SIG-M5 treated with dmso at 0.1 percent for 504 hours (cell line): Measurements from ENCODE around the gene FCHSD2.
"Not testable (repeated sequence)": the region's sequence is repeated elsewhere in the genome, so short reads cannot be mapped to it uniquely, and the experiment has no call there.

Experiments used
- DNase-seq: peaks from one replicate; lab custom pipeline; 2025; ENCODE audit not compliant: unreplicated experiment; lab: John Stamatoyannopoulos, UW

FCHSD2 gene

DNA sequence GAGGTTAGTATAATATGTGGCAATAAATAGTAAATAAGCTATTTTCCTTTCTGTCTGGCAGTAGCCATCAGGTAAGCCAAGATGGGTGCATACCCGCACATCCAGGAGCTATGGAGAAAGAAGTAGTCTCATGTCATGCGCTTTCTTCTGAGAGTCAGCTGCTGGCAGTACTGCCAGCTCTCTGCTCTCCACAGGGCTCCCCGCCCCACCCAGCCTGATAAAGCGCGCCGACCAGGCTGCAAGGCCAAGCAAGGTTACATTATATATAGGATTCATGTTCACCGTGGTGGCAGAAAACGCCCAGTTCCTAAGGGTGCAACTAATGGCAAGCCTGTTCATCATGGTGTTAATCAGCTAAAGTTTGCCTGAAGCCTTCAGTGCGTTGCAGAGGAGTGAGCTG is 201.7 kb downstream of the FCHSD2 start:
- DNase-seq = no peak

DNA sequence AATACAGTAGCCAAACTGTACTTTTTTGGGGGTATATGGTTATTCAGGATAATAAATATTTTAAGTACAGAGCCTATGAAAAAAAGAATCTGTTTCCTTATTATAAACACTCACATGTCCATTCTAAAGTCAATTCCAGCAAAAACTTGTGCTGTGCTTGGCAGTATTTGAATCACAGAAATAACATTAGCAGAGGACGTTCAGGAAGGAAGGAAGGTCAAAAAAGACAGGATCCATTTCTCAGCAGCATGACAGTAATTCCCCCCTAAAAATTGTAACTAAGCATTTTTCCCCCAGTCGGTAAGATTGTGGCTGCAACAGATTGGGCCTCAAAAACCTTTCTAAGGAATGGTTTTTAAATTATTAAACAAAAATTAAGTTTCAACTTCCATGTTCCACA is 203.1 kb downstream of the FCHSD2 start:
- no peak for DNase-seq

DNA sequence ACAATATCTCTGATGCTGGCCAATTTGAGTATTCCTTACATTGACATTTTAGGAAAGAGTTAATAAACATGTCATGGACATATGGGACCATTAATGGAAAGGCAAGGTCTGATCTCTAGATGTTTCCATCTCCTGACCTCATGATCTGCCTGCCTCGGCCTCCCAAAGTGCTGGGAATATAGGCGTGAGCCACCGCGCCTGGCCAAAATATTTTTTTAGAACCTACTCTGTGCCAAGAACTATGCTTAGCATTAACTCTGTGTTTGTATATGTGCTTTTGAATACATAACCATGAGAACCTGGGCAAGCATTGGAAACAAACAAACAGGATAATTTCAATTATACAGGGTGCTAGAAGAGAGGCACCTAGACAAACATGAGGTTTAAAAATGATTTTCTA is 204.7 kb downstream of the FCHSD2 start:
- no peak for DNase-seq

DNA sequence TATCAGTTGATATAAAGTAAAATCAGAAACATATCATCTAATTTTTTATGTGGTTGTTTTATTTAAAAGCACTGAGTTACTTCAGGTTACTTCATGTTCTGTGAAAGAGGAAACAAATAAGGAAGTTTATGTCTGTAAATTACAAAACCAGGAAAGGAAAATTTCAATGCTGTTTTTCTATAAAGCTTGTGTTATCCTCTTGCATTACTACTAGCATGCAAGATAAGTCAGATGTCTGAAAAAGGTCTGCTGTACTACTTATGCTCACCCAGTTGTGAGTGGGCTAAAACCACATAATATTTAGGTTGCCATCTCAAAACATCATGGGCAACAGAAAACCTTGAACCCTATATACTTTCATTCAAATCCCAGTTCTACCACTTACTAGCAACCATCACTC is 206.4 kb downstream of the FCHSD2 start:
- DNase-seq = peak; percentile 3

DNA sequence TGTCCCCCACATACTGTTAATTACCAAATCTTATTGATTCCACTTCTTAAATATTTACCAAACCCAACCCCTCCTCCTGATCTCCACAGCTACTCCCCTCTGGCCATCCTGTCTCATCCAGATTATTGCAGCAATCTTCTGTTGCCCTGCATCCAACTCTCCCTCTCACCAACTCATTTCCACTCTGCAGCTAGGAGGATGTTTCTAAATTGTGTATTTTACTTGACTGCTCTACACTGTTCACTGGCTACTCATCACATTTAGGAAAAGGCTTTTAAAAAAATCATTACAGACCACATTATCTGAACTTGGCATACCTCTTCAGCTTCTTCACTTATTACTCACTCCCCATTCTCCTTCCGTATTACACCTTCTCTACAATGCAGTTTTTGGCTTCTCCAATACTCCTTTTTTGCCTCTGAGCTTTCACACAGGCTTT is 210.0 kb downstream of the FCHSD2 start:
- DNase-seq = no peak

DNA sequence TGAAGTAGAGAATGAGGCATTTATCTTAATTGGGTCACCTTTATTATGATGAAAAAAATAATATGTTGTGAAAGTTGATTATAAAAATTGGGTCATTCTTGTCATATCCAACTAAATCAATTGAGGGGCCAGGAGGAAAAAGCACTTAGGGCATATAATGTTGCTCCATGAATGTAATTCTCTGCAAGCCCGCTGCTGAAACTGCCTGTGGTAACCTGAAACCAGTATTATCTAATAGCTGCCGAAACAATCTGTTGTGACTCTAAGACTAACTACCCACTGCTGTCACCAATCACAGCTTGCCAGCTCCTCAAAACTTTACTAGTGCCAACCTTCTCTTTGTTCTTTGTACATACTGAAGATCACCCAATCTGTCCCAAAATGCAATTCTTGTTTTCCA is 212.1 kb downstream of the FCHSD2 start:
- DNase-seq = no peak

DNA sequence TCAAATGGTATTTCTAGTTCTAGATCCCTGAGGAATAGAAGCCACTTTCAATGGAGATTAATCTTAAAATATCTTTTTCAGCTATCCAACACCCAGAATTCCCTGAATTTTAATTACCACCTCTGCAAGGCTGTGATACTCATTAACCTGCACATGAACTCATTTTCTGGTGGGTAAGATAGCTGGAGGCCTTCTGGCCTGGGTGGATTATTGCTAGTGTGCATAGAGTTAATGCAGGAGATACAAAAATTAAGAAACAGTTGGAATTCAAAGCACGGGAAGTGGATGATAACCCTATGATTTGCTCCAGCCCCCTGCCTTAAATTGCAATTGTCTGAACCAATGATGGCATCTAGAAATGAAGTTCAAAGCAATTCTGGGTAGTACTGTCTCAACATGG is 212.9 kb downstream of the FCHSD2 start:
- DNase-seq = no peak

DNA sequence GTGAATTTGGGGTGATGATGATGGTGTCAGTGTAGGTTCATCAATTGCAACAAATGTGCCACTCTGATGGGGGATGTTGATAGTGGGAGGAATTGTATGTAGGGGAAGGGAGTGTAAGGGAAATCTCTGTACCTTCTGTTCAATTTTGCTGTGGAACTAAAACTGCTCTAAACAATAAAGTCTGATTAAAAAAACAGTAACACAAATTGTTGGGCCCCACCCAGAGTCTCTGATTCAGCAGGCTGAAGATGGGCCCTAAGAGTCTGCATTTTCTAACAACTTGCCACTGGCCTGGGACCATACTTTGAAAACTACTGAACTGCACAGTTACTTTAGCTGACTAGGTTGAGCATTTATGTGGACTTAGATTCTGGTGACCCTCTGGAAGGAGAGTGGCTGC is 214.7 kb downstream of the FCHSD2 start:
- DNase-seq = no peak

DNA sequence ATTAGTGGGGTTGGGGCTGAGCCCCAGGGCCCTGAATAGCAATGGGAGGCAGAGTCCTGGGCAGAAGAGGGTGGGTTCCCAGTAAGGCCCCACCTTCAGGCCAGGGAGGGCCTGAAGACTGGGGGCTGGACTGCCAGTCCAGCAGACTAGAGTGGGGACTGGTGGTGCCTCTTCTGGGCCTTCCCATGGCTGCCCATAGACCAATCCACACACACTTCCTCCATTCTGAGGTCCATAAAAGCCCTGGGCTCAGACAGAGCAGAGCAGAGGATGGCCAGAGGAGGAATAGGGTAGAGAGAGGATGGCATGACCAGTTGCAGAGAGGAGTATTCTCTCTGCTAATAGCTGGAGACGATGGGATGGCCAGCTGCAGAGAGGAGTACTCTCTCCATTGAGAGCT is 216.0 kb downstream of the FCHSD2 start:
- no peak for DNase-seq

DNA sequence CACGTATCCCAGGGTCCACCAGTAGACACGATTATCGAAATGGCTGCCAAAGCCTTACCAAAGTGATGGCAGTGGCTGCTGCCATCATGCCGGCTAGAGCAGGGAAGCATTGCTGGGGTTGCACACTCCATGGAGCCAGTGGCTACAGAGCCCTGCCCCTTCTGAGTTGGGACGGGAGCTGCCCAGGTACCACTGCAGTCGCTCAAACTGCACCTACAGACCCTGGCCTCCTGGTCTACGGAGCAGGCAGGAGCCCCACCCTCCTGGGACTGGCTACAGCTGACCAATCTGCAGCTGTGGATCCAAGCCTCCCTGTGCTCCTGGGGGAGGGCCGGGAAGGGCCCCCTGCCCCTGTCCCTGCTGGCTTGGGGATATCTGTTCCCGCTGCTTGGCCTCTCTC is 216.5 kb downstream of the FCHSD2 start:
- no peak for DNase-seq

DNA sequence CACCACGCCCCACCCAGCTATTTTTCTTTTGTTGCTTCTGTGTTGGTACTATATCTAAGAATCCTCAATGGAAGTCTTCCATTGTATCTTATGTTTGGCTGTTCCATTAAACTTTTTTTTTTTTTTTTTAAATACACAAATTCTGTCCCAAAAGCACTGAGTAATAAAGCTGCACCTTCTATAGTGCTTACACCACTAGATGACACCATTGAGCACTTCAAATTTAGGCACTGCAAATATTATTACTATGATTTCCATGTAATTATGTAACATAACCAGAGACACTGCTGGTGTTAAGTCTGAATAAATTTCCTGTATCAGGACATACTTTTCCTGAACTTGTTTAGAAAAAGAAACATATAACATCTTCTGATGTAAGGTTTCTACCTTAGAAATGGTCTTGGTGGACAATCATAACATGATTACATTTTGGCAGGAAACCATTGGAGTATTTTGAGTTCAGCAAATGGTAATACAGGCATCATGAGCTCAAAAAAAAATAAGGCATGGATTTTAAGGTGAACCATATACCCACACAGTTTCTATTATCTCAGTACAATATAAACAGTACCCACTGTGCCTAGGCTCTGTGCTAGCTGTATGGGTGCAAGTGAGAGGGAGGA is 217.4 kb downstream of the FCHSD2 start:
- DNase-seq = peak; percentile 43

DNA sequence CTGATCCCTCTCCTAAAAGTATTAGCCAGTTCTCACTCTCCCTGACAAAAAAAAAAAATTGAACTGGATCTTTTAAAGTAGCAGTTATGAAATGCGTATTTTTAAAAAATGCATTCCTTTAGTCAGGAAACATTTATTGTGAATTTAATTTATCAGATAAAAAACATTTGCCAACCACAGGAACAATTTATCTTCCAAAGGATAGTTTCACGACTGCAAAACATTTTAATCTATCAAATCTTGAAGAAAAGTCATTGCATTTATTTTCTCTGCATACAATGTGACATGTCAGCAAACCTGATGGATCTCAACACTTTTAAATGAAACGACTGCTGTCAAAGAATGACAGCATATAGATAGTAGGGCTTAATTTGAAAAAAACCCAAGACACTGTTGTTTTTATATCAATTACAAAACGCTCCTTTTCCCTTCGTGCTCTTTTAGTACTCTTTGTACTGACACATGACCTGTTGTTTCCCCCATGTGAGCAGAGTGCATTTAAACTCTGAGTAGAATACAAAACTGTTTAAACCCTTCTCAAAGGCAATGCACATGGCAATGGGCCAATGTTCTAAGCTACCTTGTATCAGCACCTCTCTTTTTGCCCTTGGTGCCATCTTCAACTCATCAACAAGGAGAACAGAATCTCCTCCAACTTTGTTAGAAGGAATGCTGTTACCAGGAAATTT is 220.9 kb downstream of the FCHSD2 start:
- DNase-seq = no peak

DNA sequence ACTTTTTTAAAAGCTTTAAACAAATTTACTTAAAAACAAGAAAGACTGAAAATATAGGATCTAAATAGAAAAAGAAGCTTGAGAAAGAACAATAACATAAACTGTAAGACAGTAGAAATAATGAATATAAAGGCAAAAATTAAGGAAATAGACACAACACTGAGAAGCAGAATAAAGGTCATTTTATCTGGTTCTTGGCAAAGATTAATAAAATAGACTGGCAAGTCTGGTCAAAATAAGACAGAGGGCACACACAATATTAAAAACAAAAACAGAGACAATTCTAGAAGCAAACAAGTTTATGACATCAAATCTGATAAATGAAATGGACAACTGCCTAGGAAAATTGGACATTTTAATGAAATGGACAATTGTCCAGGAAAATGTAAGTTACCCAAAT is 222.1 kb downstream of the FCHSD2 start:
- DNase-seq = no peak

DNA sequence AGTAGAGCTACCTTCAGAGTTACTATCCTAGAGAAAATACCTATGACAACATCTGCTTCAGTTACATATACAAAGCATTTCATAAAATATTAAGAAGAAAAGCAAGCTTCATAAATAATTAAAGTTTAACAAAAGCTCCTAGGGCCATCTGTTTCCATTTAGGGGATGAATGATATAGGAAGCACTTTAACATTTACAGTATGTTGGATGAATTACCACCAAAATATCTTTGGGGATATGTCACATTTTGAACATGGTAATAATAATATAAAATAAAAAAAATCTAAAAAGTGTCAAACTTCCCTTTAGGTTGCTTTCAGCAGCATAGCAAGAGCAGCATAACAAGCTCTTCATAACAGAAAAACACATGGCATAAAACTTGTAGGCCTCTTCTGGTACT is 223.3 kb downstream of the FCHSD2 start:
- DNase-seq = no peak

DNA sequence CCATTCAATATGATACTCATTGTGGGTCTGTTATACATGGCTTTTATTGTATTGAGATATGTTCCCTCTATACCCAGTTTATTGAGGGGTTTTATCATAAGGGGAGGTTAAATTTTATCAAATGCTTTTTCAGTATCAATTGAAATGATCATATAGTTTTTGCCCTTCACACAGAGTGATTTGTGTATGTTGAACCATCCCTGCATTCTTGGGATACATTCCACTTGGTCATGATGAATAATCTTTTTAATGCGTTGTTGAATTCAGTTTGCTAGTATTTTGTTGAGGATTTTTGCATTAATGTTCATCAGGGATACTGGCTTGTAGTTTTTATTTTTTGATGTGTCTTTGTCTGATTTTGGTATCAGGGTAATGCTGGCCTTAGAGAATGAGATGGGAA is 229.9 kb downstream of the FCHSD2 start:
- DNase-seq = no peak

DNA sequence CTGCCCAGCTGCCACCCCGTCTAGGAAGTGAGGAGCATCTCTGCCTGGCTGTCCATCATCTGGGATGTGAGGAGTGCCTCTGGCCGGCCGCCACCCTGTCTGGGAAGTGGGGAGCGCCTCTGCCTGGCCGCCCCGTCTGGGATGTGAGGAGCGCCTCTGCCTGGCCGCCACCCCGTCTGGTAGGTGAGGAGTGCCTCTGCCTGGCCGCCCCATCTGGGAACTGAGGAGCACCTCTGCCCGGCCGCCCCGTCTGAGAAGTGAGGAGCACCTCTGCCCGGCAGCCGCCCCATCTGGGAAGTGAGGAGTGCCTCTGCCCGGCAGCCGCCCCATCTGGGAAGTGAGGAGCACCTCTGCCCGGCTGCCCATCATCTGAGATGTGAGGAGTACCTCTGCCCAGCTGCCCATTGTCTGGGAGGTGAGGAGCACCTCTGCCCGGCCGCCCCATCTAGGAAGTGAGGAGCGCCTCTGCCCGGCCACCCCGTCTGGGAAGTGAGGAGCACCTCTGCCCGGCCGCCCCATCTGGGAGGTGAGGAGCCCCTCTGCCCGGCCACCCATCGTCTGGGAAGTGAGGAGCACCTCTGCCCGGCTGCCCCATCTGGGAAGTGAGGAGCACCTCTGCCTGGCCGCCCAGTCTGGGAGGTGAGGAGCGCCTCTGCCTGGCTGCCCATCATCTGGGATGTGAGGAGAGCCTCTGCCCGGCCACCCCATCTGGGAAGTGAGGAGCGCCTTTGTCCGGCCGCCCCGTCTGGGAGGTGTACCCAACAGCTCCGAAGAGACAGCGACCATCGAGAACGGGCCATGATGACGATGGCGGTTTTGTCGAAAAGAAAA is 232.3 kb downstream of the FCHSD2 start:
- not testable (repeated sequence) for DNase-seq

DNA sequence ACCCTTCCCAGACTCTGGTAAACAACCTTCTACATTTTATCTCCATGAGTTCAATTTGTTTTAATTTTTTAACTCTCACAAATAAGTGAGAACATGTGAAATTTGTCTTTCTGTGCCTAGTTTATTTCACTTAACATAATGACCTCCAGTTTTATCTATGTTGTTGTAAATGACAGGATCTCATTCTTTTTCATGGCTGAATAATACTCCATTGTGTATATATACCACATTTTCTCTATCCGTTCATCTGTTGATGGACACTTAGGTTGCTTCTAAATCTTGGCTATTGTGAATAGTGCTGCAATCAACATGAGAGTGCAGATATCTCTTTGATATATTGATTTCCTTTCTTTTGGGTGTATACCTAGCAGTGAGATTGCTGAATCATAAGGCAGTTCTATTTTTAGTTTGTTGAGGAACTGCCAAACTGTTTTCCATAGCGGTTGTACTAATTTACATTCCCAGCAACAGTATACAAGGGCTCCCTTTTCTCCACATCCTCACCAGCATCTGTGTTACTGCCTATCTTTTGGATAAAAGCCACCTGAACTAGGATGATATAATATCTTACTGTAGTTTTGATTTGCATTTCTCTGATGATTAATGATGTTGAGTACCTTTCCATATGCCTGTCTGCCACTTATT is 234.0 kb downstream of the FCHSD2 start:
- no peak for DNase-seq

DNA sequence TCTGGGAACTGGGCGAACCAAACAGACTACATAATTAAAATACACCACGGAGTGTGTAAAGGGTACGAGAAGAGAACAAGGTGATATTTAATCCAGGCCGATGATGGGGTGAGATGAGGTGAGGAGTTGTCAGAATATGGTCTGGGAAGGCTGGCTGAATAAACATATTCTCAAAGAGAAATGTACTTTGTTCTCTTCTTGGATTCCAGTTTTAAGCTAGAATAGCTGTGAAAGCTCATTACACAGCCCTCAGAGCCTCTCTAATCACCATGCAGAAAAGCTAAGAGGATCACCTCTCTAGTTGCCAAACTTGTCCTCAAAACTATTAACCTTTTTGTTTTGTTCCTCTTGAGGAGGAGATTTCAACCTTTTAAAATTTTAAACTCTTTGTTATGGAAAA is 238.1 kb downstream of the FCHSD2 start:
- DNase-seq = no peak

DNA sequence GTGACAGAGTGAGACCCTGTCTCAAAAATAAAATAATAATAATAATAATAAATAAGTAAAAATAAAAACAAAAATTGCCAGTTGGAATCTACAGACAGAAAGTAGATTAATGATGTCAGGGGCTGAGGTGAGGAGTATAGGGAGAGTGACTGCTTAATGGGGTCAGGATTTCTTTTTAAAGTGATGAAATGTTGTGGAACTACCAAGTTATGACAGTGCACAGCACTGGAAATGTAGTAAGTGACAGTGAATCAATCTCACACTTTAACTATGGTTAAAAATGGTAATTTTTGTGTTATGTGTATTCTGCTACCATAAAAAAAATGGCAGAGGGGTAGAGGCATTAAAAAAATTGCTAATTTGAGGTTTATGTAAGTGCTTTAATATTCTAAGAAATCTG is 240.7 kb downstream of the FCHSD2 start:
- no peak for DNase-seq

DNA sequence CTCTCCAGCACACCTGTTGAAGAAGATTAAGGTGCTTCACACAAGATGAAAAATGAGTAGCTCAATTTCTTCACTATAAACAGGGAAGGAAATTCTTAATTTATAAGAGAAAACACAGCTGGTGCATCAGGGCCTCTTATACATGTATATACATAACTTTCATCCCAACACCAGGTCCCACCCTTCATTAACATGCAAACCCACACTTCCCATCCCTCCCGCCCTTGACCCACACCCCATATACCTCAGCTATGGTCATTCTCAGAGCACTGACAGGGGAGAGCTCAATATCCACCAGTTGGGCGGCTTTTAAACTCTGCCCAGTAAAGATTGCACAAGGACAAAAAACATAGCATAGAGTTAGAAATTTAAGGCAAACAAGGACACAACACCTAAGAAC is 242.1 kb downstream of the FCHSD2 start:
- no peak for DNase-seq

DNA sequence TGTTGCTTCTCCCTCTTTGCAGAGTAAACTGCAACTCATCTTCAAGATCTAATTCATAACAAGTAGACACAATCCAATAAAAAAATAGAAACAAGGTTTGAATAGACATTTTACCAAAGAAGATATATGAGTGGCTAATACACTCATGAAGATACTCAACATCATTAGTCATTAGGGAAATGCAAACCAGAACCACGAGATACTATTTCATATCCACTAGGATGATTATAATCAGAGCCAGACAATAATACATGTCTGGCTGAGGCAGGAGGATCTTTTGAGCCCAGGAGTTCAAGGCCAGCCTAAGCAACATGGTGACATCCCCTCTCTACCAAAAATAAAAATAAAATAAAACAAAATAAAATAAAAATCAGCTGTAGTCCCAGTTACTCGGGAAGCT is 242.9 kb downstream of the FCHSD2 start:
- DNase-seq = no peak

DNA sequence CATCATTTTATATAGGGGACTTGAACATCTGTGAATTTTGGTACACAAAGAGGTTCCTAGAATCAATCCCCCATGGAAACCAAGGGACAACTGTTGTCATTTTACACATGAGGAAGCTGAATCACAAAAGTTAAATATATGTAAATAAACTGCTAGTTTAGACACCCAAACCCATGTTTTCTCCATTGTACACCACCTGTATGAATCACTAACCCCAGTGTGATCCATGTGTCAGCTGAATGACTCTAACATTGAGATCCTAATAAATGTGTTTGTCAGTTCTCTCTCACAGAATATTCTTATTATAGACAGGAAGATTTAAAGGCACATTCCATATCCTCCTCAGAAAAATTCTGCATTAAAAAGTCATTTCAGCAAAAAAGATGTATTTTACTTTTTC is 244.6 kb downstream of the FCHSD2 start:
- DNase-seq = no peak
